Measurements from ENCODE around the gene NPAS3.

DNA sequence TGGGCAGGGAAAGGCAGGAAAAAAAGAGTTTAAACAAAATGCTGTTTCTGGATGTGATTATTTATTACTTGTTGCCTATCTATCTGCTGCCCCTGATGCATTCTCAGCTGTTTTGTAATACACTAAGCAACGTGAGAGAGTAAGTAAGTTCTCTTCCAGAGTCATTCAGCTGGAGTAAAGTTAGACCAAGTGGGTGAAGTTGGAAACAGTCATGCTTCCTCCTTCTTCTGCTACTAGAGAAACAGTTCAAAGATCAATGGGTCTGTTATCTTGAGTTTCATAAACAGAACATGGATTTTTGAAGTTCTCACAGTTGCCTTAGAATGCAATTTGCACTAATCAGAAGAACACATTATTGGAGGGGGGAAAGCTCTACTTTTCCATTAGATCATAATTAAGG lies 732.9 kb downstream of the NPAS3 start:
- TF ChIP-seq ZNF17 (CRISPR knock-in tag; IDR thresholded peaks at IDR 0.05) (no peak), RFX3 (CRISPR knock-in tag; IDR thresholded peaks at IDR 0.05) (no peak), ZNF572 (CRISPR knock-in tag; IDR thresholded peaks at IDR 0.05) (no peak), U2AF1 (optimal IDR thresholded peaks at IDR 0.05; ENCODE audit: low read depth, low read length) (no peak), RAD21 (CRISPR knock-in tag; IDR thresholded peaks at IDR 0.05) (no peak)
- TF ChIP-seq, protein P1, sequence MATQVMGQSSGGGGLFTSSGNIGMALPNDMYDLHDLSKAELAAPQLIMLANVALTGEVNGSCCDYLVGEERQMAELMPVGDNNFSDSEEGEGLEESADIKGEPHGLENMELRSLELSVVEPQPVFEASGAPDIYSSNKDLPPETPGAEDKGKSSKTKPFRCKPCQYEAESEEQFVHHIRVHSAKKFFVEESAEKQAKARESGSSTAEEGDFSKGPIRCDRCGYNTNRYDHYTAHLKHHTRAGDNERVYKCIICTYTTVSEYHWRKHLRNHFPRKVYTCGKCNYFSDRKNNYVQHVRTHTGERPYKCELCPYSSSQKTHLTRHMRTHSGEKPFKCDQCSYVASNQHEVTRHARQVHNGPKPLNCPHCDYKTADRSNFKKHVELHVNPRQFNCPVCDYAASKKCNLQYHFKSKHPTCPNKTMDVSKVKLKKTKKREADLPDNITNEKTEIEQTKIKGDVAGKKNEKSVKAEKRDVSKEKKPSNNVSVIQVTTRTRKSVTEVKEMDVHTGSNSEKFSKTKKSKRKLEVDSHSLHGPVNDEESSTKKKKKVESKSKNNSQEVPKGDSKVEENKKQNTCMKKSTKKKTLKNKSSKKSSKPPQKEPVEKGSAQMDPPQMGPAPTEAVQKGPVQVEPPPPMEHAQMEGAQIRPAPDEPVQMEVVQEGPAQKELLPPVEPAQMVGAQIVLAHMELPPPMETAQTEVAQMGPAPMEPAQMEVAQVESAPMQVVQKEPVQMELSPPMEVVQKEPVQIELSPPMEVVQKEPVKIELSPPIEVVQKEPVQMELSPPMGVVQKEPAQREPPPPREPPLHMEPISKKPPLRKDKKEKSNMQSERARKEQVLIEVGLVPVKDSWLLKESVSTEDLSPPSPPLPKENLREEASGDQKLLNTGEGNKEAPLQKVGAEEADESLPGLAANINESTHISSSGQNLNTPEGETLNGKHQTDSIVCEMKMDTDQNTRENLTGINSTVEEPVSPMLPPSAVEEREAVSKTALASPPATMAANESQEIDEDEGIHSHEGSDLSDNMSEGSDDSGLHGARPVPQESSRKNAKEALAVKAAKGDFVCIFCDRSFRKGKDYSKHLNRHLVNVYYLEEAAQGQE (IDR thresholded peaks at IDR 0.05; ENCODE audit: borderline replicate concordance in 1 of 2, low read depth in 1 of 2, low read length in 2 of 2): no peak

Data from HepG2 (cell line).